GM12891 (cell line): ENCODE measurements around the gene RASA1.

Source experiments
- POLR2A ChIP-seq: IDR thresholded peaks from 2 replicates; pipeline ENCODE4 v1.6.1; 2011; ENCODE audit warnings: low read depth, low read length, control low read depth
- POLR2AphosphoS5 ChIP-seq: IDR thresholded peaks from 2 replicates; pipeline ENCODE4 v1.6.1; 2011; ENCODE audit warnings: low read depth, low read length, control low read depth
- POU2F2 ChIP-seq: IDR thresholded peaks from 2 replicates; pipeline ENCODE4 v1.6.1; 2011; ENCODE audit warnings: low read depth, mild to moderate bottlenecking, control low read depth, low read length, moderate library complexity
- SPI1 ChIP-seq: IDR thresholded peaks from 2 replicates; pipeline ENCODE4 v1.6.1; 2011; ENCODE audit warnings: low read depth, low read length, control low read depth
- TAF1 ChIP-seq: IDR thresholded peaks from 2 replicates; pipeline ENCODE4 v1.6.1; 2011; ENCODE audit warnings: low read depth, low read length, control low read depth

DNA sequence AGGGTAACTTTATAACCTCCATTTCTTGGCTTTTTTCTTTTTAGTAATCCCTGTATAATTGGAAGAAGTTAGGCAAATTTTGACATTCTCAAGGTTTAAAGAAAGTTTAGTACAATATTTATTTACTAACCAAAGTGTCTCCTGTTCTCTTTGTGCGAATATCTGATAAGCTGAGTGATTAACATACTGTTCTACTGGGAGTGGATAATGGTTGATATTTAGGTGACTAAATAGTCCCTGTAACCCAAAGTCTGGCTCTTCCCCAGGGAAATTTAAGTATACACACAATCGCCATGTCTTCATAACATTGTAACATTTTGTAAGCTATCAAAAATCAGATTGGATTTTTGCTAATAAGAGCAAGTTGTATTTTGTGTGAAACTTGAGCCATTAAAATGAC is 105.0 kb downstream of the RASA1 start:
- no peak for TF ChIP-seq POLR2A
- no peak for TF ChIP-seq TAF1
- TF ChIP-seq POLR2AphosphoS5, result no peak
- TF ChIP-seq SPI1, result no peak
- no peak for TF ChIP-seq POU2F2
